HCT116 (cell line): ENCODE data around the gene MAPK1IP1L. TPM values are rescaled to one million over a fixed set of nuclear protein-coding genes. Genes with fewer than 3 reads are reported as not detected.
A peak's percentile ranks its signal among the peaks of the same experiment; 100 is the strongest.

Experiments
- ATAC-seq: fragments of 200-7000 bp; cut with Tn5 transposase; 2 replicates; pipeline ENCODE4 v1.9.1; 2020; ENCODE audit warnings: mild to moderate bottlenecking, moderate library complexity
- BruUV-seq: library from RNA; stranded (reverse); fragments of 400-500 nt; replicated peaks from 2 replicates; lab custom pipeline; 2021; lab: Mats Ljungman, UMichigan
- CTCF ChIA-PET: fragments of 300-600 bp; sonication (Branson Sonifier 250); formaldehyde crosslinking; loops from one replicate; lab custom pipeline; 2021; ENCODE audit warnings: antibody characterized with exemption; lab: Charles Lee
- POLR2A ChIA-PET: fragments of 300-600, 350-600 bp; sonication (Branson Sonifier 250); formaldehyde crosslinking; loops from one replicate; lab custom pipeline; 2021; ENCODE audit warnings: antibody characterized with exemption; lab: Charles Lee
- RAD21 ChIA-PET, 2 experiments: fragments of 300-600 bp; sonication (Branson Sonifier 250); formaldehyde crosslinking; loops; one replicate each; lab custom pipeline; 2023; ENCODE audit warnings: low total read pairs in 2 of 2; ENCODE audit not compliant: uncharacterized antibody in 2 of 2, unreplicated experiment in 2 of 2, low non-redundant PET in 1 of 2; lab: Charles Lee
- DNase-seq: peaks from one replicate; pipeline ENCODE4 v3.0.0-alpha.2; 2010; ENCODE audit warnings: low read depth, low spot score
- H2AFZ ChIP-seq: fragments of 200-600 bp; shearing (Covaris generic), sonication (generic); 2 replicates; pipeline ENCODE4 v1.6.1; 2017; ENCODE audit warnings: low read depth, mixed run types, mixed read lengths, antibody characterized with exemption, low read length; ENCODE audit not compliant: poor library complexity, severe bottlenecking
- H3K27ac ChIP-seq: 2 replicates; pipeline ENCODE4 v1.5.1; 2012; ENCODE audit warnings: low read depth, low read length
- H3K27me3 ChIP-seq: fragments of 200-600 bp; sonication (generic); 2 replicates; pipeline ENCODE4 v1.6.1; 2016; ENCODE audit warnings: mixed run types, low read length, mixed read lengths; ENCODE audit not compliant: insufficient read depth
- H3K36me3 ChIP-seq, 2 experiments: fragments of 200-500 bp in 1 of 2; fragments of 200-600 bp in 1 of 2; sonication (Bioruptor generic) in 1 of 2; sonication (generic) in 1 of 2; 2 replicates each; pipeline versions ENCODE4 v1.5.1 to v1.6.1; 2014 to 2016; ENCODE audit warnings: low read length in 2 of 2, inconsistent platforms in 1 of 2, mixed read lengths in 1 of 2, mixed run types in 1 of 2; ENCODE audit not compliant: insufficient read depth in 2 of 2, control insufficient read depth in 1 of 2
- H3K4me1 ChIP-seq, 2 experiments: fragments of 200-600 bp in 1 of 2; sonication (generic) in 1 of 2; 2 replicates each; pipeline versions ENCODE4 v1.5.1 to v1.6.1; 2012 to 2017; ENCODE audit warnings: low read length in 2 of 2, inconsistent platforms in 1 of 2, mild to moderate bottlenecking in 1 of 2, mixed read lengths in 1 of 2, mixed run types in 1 of 2, moderate library complexity in 1 of 2; ENCODE audit not compliant: insufficient read depth in 2 of 2, control insufficient read depth in 1 of 2
- H3K4me2 ChIP-seq: fragments of 200-600 bp; sonication (generic); 2 replicates; pipeline ENCODE4 v1.6.1; 2017; ENCODE audit warnings: mixed run types, low read length, mixed read lengths
- H3K4me3 ChIP-seq, 2 experiments: fragments of 200-600 bp in 1 of 2; sonication (generic) in 1 of 2; replicated peaks in 1 of 2; 2 replicates each; pipeline ENCODE4 v1.5.1; 2011 to 2016; ENCODE audit warnings: low read length in 2 of 2, control low read depth in 1 of 2, low read depth in 1 of 2, mild to moderate bottlenecking in 1 of 2, mixed read lengths in 1 of 2, mixed run types in 1 of 2
- H3K79me2 ChIP-seq: fragments of 200-600 bp; sonication (generic); 2 replicates; pipeline ENCODE4 v1.6.1; 2017; ENCODE audit warnings: mild to moderate bottlenecking, mixed run types, low read length, moderate library complexity, mixed read lengths; ENCODE audit not compliant: insufficient read depth
- H3K9ac ChIP-seq: fragments of 200-600 bp; sonication (generic); 2 replicates; pipeline ENCODE4 v1.6.1; 2016; ENCODE audit warnings: low read length, mixed read lengths
- H3K9me2 ChIP-seq: fragments of 200-600 bp; sonication (generic), shearing (Covaris generic); 2 replicates; pipeline ENCODE4 v1.6.1; 2017; ENCODE audit warnings: mixed run types, mild to moderate bottlenecking, moderate library complexity; ENCODE audit not compliant: insufficient read depth
- H3K9me3 ChIP-seq, 2 experiments: fragments of 200-500 bp in 1 of 2; fragments of 200-600 bp in 1 of 2; sonication (Bioruptor generic) in 1 of 2; sonication (generic) in 1 of 2; 2 replicates each; pipeline ENCODE4 v1.6.1; 2014 to 2017; ENCODE audit warnings: low read length in 2 of 2, mixed read lengths in 2 of 2, inconsistent platforms in 1 of 2, low read depth in 1 of 2, mild to moderate bottlenecking in 1 of 2, mixed run types in 1 of 2, moderate library complexity in 1 of 2; ENCODE audit not compliant: control insufficient read depth in 1 of 2, insufficient read depth in 1 of 2
- H4K20me1 ChIP-seq: fragments of 200-600 bp; sonication (generic), shearing (Covaris generic); 2 replicates; pipeline ENCODE4 v1.6.1; 2017; ENCODE audit warnings: mixed run types, mild to moderate bottlenecking, moderate library complexity; ENCODE audit not compliant: insufficient read depth
- ATF3 ChIP-seq: IDR thresholded peaks from 2 replicates; pipeline ENCODE4 v1.6.1; 2012
- CBX3 ChIP-seq: IDR thresholded peaks from 2 replicates; pipeline ENCODE4 v1.6.1; 2012; ENCODE audit warnings: low read depth
- CEBPB ChIP-seq: IDR thresholded peaks from 2 replicates; pipeline ENCODE4 v1.6.1; 2012; ENCODE audit warnings: low read depth
- CTCF ChIP-seq, 3 experiments: fragments of 200-600 bp in 1 of 3; sonication (generic) in 1 of 3; IDR thresholded peaks in 2 of 3; conservative IDR thresholded peaks in 1 of 3; 2 replicates each; pipeline ENCODE4 v1.5.1; 2012 to 2017; ENCODE audit warnings: low read depth in 2 of 3, low read length in 2 of 3, antibody characterized with exemption in 1 of 3, borderline replicate concordance in 1 of 3, control low read depth in 1 of 3, mild to moderate bottlenecking in 1 of 3, mixed read lengths in 1 of 3, mixed run types in 1 of 3, moderate library complexity in 1 of 3; ENCODE audit not compliant: insufficient read depth in 1 of 3
- EGR1 ChIP-seq: IDR thresholded peaks from 2 replicates; pipeline ENCODE4 v1.6.1; 2012; ENCODE audit warnings: low read depth
- ELF1 ChIP-seq: IDR thresholded peaks from 2 replicates; pipeline ENCODE4 v1.6.1; 2012; ENCODE audit warnings: low read depth, borderline replicate concordance
- EZH2 ChIP-seq: fragments of 200-600 bp; sonication (generic); IDR thresholded peaks from 2 replicates; pipeline ENCODE4 v1.6.1; 2017; ENCODE audit warnings: antibody characterized with exemption, mixed run types
- EZH2phosphoT487 ChIP-seq: fragments of 200-600 bp; IDR thresholded peaks from 2 replicates; pipeline ENCODE4 v1.6.1; 2018; ENCODE audit warnings: antibody characterized with exemption, borderline replicate concordance
- FOSL1 ChIP-seq: IDR thresholded peaks from 2 replicates; pipeline ENCODE4 v1.6.1; 2012; ENCODE audit warnings: low read depth
- JUND ChIP-seq: IDR thresholded peaks from 2 replicates; pipeline ENCODE4 v1.6.1; 2012
- MAX ChIP-seq: IDR thresholded peaks from 2 replicates; pipeline ENCODE4 v1.6.1; 2012
- POLR2A ChIP-seq: IDR thresholded peaks from 2 replicates; pipeline ENCODE4 v1.7.0; 2011; ENCODE audit warnings: borderline replicate concordance; ENCODE audit not compliant: insufficient read depth, insufficient read length; ENCODE audit errors: extremely low read depth
- POLR2AphosphoS5 ChIP-seq: IDR thresholded peaks from 2 replicates; pipeline ENCODE4 v1.6.1; 2011; ENCODE audit warnings: mild to moderate bottlenecking, low read depth, low read length, moderate library complexity
- RAD21 ChIP-seq: IDR thresholded peaks from 2 replicates; pipeline ENCODE4 v1.6.1; 2012; ENCODE audit warnings: low read depth, mild to moderate bottlenecking
- REST ChIP-seq: IDR thresholded peaks from 2 replicates; pipeline ENCODE4 v1.6.1; 2012; ENCODE audit warnings: low read depth
- SIN3A ChIP-seq: IDR thresholded peaks from 2 replicates; pipeline ENCODE4 v1.6.1; 2012; ENCODE audit warnings: low read depth
- SP1 ChIP-seq: IDR thresholded peaks from 2 replicates; pipeline ENCODE4 v1.6.1; 2012; ENCODE audit warnings: low read depth
- SRF ChIP-seq: IDR thresholded peaks from 2 replicates; pipeline ENCODE4 v1.6.1; 2012; ENCODE audit warnings: low read depth
- TCF7L2 ChIP-seq: IDR thresholded peaks from 2 replicates; pipeline ENCODE4 v1.7.0; 2011; ENCODE audit warnings: borderline replicate concordance, inconsistent platforms; ENCODE audit not compliant: insufficient read depth, insufficient read length; ENCODE audit errors: extremely low read depth
- YY1 ChIP-seq: IDR thresholded peaks from 2 replicates; pipeline ENCODE4 v1.6.1; 2011; ENCODE audit warnings: low read length, low read depth, moderate library complexity, mild to moderate bottlenecking; ENCODE audit not compliant: insufficient replicate concordance; ENCODE audit errors: extremely low read depth
- ZFX ChIP-seq: fragments of 450-650 bp; IDR thresholded peaks from 2 replicates; pipeline ENCODE4 v1.6.1; 2017
- ZNF274 ChIP-seq: fragments of 200-500 bp; sonication (Bioruptor generic); IDR thresholded peaks from 2 replicates; pipeline ENCODE4 v1.6.1; 2014; ENCODE audit warnings: mild to moderate bottlenecking, low read depth, low read length, inconsistent platforms
- intact Hi-C: fragments of 100-400 bp; cut with micrococcal nuclease; formaldehyde crosslinking; loops from 2 replicates; pipeline ENCODE4 v1.10.0; 2022
- total RNA-seq: library from RNA; stranded (reverse); gene quantifications from one replicate; pipeline ENCODE4 v1.2.1, GENCODE V29; 2021; ENCODE audit not compliant: unreplicated experiment

Gene MAPK1IP1L
- total RNA-seq, 1 experiment from 2014 or later: 101 TPM

GRCh38 chr14:55107766-55108554 lies 56.5 kb downstream of the MAPK1IP1L start:
- Histone ChIP-seq H3K9me2 (no peaks in the 10 kb centered on the region), H3K4me3 (peak overlapping the region; percentile 15 to 17), H3K27ac (peak overlapping the region; percentile 97), H3K4me2 (peak overlapping the region; percentile 73), H3K4me1 (peaks cover 49 to 62% of the 10 kb centered on the region in 2 experiments), H2AFZ (peak overlapping the region; percentile 3), H4K20me1 (no peaks in the 10 kb centered on the region), H3K79me2 (no peaks in the 10 kb centered on the region), H3K9ac (peak overlapping the region; percentile 77), H3K9me3 (peaks cover 3 to 12% of the 10 kb centered on the region in 2 experiments; a peak in 1 of 4 replicates), H3K36me3 (peaks cover 0 to 4% of the 10 kb centered on the region in 2 experiments; a peak in 1 of 4 replicates), H3K27me3 (no peaks in the 10 kb centered on the region)
- ChIA-PET CTCF (interaction anchor here (1.0 to 1.5 kb wide), 3 partner anchors 16 to 22 kb away, joined by 3 to 8 read pairs (median 4); no protein-coding TSS in a partner anchor), POLR2A (interaction anchor here (0.9 to 2.8 kb wide), 13 partner anchors 9 to 83 kb away, joined by 3 to 16 read pairs (median 4); partner anchors contain the start of genes DLGAP5, LGALS3 and MAPK1IP1L), RAD21 (interaction anchor here (0.7 to 0.8 kb wide), 2 partner anchors 11 to 30 kb away, joined by 3 read pairs; no protein-coding TSS in a partner anchor)
- DNase-seq (peak; percentile 91), ATAC-seq (peak; percentile 80)
- no TSS peak for BruUV-seq
- intact Hi-C loops: no loop called here
- no peak for TF ChIP-seq EGR1
- no peak for TF ChIP-seq EZH2
- no peak for TF ChIP-seq CBX3
- no peak for TF ChIP-seq JUND
- TF ChIP-seq REST: no peak
- TF ChIP-seq TCF7L2: peak; percentile 71
- TF ChIP-seq YY1: peak; percentile 45
- TF ChIP-seq SRF: no peak
- TF ChIP-seq SIN3A: no peak
- no peak for TF ChIP-seq CEBPB
- no peak for TF ChIP-seq SP1
- no peak for TF ChIP-seq POLR2A
- TF ChIP-seq ATF3: no peak
- no peak for TF ChIP-seq RAD21
- TF ChIP-seq ELF1: no peak
- TF ChIP-seq ZNF274: no peak
- no peak for TF ChIP-seq FOSL1
- peak; percentile 83 for TF ChIP-seq ZFX
- TF ChIP-seq CTCF (IDR thresholded peaks at IDR 0.05 in 2 of 3, conservative IDR thresholded peaks at IDR 0.05 in 1 of 3; ENCODE audit: borderline replicate concordance in 1 of 3, insufficient read depth in 1 of 3, low read depth in 2 of 3, low read length in 2 of 3): no peak
- peak; percentile 58 for TF ChIP-seq POLR2AphosphoS5
- TF ChIP-seq MAX: no peak
- TF ChIP-seq EZH2phosphoT487: no peak
